ENCODE measurements around the gene CNPY4. TPM values are rescaled to one million over a fixed set of nuclear protein-coding genes. Genes with fewer than 3 reads are reported as not detected.
"Not testable (repeated sequence)": the region's sequence is repeated elsewhere in the genome, so short reads cannot be mapped to it uniquely, and the experiment has no call there.

Gene CNPY4
- total RNA-seq, 1 donor from 2014 or later, result 14.5 TPM

DNA sequence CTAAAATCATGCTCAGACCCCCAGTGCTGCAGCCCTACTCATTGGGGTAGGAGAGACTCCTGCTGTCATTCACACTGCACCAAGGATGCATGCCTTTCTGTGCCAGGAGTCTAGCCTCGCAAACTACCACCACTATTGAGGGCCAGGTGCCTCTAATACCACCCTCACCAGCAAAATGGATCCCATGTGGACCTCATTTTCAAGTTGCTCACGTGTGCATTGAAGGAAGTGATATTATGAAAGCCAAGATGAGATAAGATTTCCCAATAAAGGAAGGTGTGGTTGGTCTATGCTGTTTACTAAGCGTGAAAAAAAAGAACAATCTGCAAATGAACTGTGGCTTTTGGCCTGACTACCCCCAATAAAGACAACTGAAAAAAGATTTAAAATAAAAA lies 22.1 kb downstream of the CNPY4 start:
- no peak overlapping the region for H3K27ac ChIP-seq

DNA sequence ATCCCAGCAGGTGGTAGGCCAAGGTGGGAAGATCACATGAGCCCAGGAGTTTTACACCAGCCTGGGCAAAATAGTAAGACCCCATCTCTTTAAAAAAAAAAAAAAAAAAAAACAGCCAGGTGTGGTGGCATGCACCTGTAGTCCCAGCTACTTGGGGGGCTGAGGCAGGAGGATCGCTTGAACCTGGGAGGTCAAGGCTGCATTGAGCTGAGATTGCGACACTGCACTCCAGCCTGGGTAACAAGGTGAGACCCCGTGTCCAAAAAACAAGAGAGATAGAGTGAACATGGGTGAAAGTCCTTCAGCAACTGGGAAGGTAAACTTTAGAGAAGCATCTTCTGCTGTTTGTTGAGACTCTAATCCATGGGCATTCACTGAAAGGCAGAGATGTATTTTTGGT lies 23.0 kb downstream of the CNPY4 start:
- intact Hi-C loops (cut with DNase I), result loop anchor here (10.0 kb wide), 1 partner anchor 52 kb away; no protein-coding TSS in a partner anchor
- H3K4me3 ChIP-seq, result no peak overlapping the region
- H3K27ac ChIP-seq, result no peak overlapping the region
- H3K4me1 ChIP-seq, result no peaks in the 10 kb centered on the region
- no peak for TF ChIP-seq POLR2A (IDR thresholded peaks at IDR 0.05)
- no peak for TF ChIP-seq POLR2AphosphoS5 (IDR thresholded peaks at IDR 0.05; ENCODE audit: insufficient read depth in 1 of 2, low read depth in 1 of 2)
- TF ChIP-seq, protein P1, sequence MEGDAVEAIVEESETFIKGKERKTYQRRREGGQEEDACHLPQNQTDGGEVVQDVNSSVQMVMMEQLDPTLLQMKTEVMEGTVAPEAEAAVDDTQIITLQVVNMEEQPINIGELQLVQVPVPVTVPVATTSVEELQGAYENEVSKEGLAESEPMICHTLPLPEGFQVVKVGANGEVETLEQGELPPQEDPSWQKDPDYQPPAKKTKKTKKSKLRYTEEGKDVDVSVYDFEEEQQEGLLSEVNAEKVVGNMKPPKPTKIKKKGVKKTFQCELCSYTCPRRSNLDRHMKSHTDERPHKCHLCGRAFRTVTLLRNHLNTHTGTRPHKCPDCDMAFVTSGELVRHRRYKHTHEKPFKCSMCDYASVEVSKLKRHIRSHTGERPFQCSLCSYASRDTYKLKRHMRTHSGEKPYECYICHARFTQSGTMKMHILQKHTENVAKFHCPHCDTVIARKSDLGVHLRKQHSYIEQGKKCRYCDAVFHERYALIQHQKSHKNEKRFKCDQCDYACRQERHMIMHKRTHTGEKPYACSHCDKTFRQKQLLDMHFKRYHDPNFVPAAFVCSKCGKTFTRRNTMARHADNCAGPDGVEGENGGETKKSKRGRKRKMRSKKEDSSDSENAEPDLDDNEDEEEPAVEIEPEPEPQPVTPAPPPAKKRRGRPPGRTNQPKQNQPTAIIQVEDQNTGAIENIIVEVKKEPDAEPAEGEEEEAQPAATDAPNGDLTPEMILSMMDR (IDR thresholded peaks at IDR 0.05), result no peak
- DNase-seq (ENCODE audit: extremely low spot score in 2 of 2), result no peak
- no peaks in the 10 kb centered on the region for H3K27me3 ChIP-seq
- H3K9me3 ChIP-seq, result no peaks in the 10 kb centered on the region
- no peaks in the 10 kb centered on the region for H3K36me3 ChIP-seq

More for the DNA sequence above, 22.1 kb downstream of the CNPY4 start:
- Histone ChIP-seq H3K4me3 (no peak overlapping the region), H3K9me3 (no peaks in the 10 kb centered on the region), H3K27me3 (no peaks in the 10 kb centered on the region), H3K4me1 (no peaks in the 10 kb centered on the region), H3K36me3 (no peaks in the 10 kb centered on the region)
- intact Hi-C loops (cut with DNase I), result loop anchor here (10.0 kb wide), 1 partner anchor 53 kb away; no protein-coding TSS in a partner anchor
- DNase-seq (ENCODE audit: extremely low spot score in 2 of 2), result no peak
- no peak for TF ChIP-seq POLR2AphosphoS5 (IDR thresholded peaks at IDR 0.05; ENCODE audit: insufficient read depth in 1 of 2, low read depth in 1 of 2)
- TF ChIP-seq POLR2A (IDR thresholded peaks at IDR 0.05), result no peak
- TF ChIP-seq, protein P1 (IDR thresholded peaks at IDR 0.05), result no peak

DNA sequence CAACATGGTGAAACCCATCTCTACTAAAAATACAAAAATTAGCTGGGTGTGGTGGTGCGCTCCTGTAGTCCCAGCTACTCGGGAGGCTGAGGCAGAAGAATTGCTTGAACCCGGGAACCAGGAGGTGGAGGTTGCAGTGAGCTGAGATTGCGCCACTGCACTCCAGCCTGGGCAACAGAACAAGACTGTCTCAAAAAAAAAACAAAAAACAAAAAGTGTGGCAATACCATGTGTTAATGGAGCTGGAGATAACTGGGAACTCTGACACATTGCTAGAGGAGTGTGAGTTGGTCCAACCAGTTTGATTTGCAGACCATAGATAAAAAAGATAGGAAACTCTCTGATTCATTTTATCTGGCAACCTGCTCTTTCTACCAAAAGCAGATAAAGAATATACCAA lies 26.9 kb downstream of the CNPY4 start:
- intact Hi-C loops (cut with DNase I), result loop anchor here (10.0 kb wide), 1 partner anchor 48 kb away; no protein-coding TSS in a partner anchor
- H3K27me3 ChIP-seq, H3K9me3 ChIP-seq: not testable (repeated sequence)

DNA sequence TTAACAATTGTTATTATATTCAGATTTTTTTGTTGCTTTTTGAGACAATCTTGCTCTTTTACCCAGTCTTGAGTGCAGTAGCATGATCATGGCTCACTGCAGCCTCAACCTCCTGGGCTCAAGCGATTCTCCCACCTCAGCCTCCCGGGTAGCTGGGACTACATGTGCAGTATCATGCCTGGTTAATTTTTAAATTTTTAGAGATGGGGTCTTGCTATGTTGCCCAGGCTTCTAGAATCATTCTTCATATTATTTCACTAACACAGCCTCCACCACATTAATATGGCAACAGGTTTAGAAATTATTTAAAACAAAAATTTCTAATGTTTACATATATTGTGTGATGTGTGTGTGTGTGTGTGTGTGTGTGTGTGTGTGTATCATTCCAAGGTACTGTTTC lies 27.8 kb downstream of the CNPY4 start:
- DNase-seq (ENCODE audit: extremely low spot score in 2 of 2), result no peak
- Histone ChIP-seq H3K9me3 (no peaks in the 10 kb centered on the region), H3K36me3 (no peaks in the 10 kb centered on the region), H3K4me3 (no peak overlapping the region), H3K27me3 (no peaks in the 10 kb centered on the region), H3K4me1 (peaks cover 13% of the 10 kb centered on the region), H3K27ac (no peak overlapping the region)
- TF ChIP-seq POLR2A (IDR thresholded peaks at IDR 0.05) (no peak), POLR2AphosphoS5 (IDR thresholded peaks at IDR 0.05; ENCODE audit: insufficient read depth in 1 of 2, low read depth in 1 of 2) (no peak)
- TF ChIP-seq, protein P1 (IDR thresholded peaks at IDR 0.05), result no peak
- intact Hi-C loops (cut with DNase I), result loop anchor here (10.0 kb wide), 1 partner anchor 48 kb away; no protein-coding TSS in a partner anchor

More for the DNA sequence above, 26.9 kb downstream of the CNPY4 start:
- H3K4me3 ChIP-seq; DNase-seq (ENCODE audit: extremely low spot score in 2 of 2); H3K36me3 ChIP-seq; H3K27ac ChIP-seq: not testable (repeated sequence)
- H3K4me1 ChIP-seq, result peaks cover 13% of the 10 kb centered on the region

DNA sequence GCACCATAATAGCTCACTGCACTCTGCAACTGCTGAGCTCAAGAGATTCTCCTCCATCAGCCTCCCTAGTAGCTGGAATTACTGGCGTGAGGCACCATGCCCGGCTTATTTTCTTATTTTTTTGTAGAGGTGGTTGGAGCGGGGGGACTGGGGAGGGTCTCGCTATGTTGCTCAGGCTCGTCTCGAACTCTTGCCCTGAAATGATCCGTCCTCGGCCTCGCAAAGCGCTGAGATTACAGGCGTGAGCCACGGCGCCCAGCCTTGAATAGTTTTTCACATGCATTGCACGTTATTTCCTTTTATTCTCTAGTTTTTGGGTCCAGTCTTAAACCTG lies 28.8 kb downstream of the CNPY4 start:
- Histone ChIP-seq H3K4me3 (peak overlapping the region; percentile 27 to 84), H3K27me3 (no peaks in the 10 kb centered on the region), H3K9me3 (no peaks in the 10 kb centered on the region), H3K4me1 (peaks cover 14% of the 10 kb centered on the region), H3K27ac (peak overlapping the region; percentile 61), H3K36me3 (peaks cover 0 to 6% of the 10 kb centered on the region in 2 donors)
- intact Hi-C loops (cut with DNase I), result loop anchor here (10.0 kb wide), 1 partner anchor 47 kb away; no protein-coding TSS in a partner anchor
- TF ChIP-seq POLR2A (IDR thresholded peaks at IDR 0.05), result no peak
- TF ChIP-seq, protein P1 (IDR thresholded peaks at IDR 0.05), result no peak
- TF ChIP-seq POLR2AphosphoS5 (IDR thresholded peaks at IDR 0.05; ENCODE audit: insufficient read depth in 1 of 2, low read depth in 1 of 2), result no peak
- no peak for DNase-seq (ENCODE audit: extremely low spot score in 2 of 2)

All from vagina (tissue), 2 donors.